GM20431 (cell line): ENCODE results near the gene CCDC169.

Experiments
- in situ Hi-C: fragments of 300-500 bp; cut with MseI, MboI; formaldehyde crosslinking; loops from one replicate; pipeline ENCODE4 v1.15.0; 2020; ENCODE audit warnings: low sequenced_read_pairs; ENCODE audit not compliant: unreplicated experiment

Gene CCDC169

DNA sequence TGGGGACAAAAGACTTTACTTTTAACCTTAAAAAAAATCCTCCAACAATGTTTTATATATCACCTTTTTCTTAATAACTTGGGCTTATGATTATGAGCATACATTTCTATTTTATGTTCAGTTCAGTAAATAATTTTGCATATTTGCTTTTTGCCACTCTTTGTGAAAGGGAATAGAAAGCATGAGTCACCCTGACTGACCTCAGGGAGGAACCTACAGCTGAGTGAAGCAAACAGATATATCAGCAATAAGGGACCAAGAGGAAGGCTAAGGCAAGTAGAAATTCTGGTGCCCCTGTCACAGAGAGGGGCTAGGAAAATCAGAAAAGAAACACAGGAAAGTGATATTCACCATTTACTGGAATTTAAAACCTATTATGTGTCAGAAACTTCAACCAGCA is 46.1 kb downstream of the CCDC169 start:
- in situ Hi-C loops = no loop called here

DNA sequence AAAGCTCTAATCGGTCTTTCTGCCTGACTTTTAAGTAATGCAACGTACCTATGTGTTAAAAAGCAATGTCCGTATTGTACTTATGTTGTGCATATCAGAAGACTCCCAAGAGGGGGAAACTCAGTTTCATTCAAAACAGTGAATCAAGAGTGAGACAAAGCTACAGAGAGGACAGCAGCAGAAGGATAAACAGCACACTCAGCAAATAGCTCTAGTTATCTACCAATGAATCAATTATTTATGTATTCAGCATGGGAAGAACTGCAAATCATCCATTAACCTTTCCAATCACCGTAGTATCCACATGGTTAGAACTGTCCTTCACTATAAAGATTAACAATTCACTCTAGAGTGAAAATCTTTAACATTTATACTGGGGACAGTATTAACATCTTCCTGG is 46.6 kb downstream of the CCDC169 start:
- in situ Hi-C loops = no loop called here

DNA sequence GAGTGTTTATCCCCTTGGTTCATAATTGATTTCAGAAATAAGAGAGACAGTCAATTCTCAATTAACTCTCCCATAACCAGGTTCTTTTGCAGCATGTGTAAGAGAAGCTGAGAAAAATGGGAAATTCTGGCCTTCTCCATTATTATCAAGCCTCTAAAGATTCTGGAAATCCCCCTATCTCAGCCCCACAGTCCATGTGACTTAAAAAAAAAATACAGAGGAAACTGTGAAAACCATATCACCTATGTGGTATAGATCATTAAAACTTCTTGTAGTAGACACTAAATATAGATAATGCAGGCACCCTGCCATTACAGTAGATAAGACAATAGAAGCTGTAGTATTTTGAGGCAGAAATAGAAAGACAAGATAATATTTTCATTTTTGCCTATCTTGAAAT is 48.9 kb downstream of the CCDC169 start:
- in situ Hi-C loops = no loop called here

- in situ Hi-C loops = no loop called here
Measured at GRCh38 chr13:36244990-36245389, 52.6 kb downstream of the CCDC169 start.

- in situ Hi-C loops = no loop called here
Measured at GRCh38 chr13:36244073-36244472, 53.5 kb downstream of the CCDC169 start.

DNA sequence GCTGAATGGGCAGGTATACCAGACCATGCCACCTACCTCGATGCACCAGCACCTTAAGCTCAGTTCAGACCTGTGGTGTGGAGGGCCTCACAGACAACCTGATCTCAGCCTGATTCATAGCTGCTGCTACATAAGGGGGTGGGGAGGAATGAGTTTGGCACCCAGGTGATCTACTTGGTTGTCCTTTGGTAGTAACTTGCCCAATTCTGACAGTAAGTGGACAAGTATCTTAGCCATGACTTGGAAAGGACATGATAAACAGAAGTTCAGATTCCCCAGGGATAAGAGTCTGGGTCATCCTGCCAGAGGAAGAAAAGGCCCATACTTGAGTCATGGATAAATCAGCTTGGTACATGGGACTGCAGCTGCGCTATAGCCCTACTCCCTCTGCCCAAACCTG is 54.9 kb downstream of the CCDC169 start:
- in situ Hi-C loops = no loop called here

DNA sequence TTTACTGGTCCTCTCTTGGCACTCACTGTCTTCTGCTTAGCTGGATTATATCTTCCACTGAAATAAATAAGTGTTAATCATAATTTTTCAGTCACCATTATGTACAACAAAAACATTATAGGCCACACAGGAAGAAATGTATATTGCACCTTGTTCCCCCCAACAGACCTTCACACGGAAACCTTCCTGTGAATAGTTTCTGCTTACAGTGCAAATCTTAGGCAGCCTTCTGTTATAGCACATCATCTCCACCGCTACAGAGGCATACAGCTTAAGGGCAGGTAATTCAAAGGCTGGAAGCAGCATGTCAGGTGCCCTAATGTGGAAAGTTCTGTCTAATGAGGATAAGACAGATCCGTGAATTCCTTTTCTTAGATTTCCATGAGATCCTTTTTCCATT is 66.4 kb downstream of the CCDC169 start:
- in situ Hi-C loops = no loop called here

DNA sequence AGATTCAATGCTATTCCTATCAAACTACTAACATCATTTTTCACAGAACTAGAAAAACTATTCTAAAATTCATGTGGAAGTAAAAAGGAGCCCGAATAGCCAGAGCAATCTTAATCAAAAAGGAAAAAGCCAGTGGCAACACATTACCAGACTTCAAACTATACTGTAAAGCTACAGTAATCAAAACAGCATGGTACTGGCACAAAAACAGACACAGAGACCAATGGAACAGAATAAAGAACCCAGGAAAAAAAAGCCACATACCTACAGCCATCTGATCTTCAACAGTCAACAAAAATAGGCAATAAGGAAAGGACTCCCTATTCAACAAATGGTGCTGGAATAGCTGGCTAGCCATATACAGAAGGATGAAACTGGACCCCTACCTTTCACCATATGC is 72.9 kb downstream of the CCDC169 start:
- in situ Hi-C loops = no loop called here

- in situ Hi-C loops = no loop called here
Measured at GRCh38 chr13:36219883-36220282, 77.7 kb downstream of the CCDC169 start.

DNA sequence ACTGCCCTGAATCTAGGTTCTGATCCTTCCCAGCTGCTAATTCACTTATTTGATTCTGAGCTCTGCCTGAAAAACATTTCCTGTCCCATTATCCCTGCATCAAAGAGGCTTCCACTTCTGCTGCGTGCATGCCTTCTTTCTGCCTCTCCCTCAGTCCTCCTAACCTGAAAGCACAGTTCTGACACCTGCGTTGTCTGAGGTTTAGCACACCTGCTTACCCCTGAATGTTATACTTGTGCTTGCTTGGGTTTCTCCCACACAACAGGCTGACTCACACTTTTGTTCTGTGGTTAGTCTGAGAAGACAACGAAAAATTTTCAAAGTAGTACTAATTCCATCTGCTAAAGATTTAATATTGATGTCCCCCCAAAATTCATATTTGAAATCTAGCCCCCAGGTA is 80.2 kb downstream of the CCDC169 start:
- in situ Hi-C loops = no loop called here

DNA sequence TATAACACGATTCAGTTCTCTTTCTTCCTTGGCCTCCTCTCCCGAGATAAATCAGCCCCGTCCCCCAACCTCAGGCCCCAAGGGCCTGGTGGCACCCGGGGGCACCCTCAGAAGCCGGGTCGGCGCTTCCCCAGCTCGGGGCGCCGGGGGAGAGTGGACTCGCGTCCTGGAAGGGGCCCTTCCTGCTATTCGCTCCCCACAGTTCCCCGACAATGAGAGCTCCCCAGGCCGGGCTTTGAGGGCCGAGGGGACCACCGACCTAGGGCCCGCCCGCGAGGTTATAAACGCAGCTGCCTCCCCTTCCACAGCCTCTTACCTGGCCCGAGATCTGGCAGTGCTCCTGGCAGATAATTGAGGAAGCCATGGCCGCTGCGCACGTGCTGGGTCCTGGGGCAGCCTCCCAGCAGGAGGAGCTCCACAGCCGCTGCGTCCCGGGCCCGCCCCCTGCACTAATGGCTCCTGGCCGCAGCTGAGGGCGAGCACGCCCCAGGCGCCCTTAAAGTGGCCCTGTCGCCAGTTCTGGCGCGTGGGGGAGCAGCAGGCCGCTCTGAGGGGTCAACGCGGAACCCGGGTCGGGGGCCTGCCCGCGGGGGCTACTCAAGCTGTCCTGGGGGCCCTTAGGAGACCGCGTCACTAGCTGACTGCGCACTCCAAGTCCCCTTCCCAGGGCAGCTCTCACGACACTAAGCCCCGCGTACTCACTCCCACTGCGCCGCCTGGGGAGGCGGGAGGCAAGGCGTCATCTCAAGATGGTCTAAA is 83.3 kb downstream of the CCDC169 start, which contains the start of gene SOHLH2:
Gene SOHLH2 (minus strand): TSS at position 394 of the 759 bp plus-strand sequence. CDS start 30 bp downstream, at position 364.
- in situ Hi-C loops = no loop called here

DNA sequence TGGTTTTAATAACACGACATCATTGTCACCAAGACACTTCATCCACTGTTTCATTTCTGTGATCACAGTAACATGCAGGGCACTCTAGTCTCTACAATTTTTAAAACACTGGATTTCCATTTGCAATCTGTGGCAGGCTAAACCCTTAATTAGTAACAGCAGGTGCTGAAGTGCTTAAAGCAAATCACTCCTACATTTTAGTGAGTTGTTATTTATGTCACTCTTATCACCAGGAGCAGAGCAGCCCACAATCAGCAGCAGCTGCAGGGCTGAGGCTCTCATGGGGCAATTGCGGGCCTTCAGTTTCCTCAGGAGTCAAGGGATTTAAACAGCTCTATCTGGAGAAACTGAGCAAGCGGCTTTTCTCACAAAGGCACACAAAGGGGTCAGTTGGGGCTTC is 84.8 kb downstream of the CCDC169 start:
- in situ Hi-C loops = no loop called here

- in situ Hi-C loops = no loop called here
Measured at GRCh38 chr13:36211567-36211966, 86.0 kb downstream of the CCDC169 start.

DNA sequence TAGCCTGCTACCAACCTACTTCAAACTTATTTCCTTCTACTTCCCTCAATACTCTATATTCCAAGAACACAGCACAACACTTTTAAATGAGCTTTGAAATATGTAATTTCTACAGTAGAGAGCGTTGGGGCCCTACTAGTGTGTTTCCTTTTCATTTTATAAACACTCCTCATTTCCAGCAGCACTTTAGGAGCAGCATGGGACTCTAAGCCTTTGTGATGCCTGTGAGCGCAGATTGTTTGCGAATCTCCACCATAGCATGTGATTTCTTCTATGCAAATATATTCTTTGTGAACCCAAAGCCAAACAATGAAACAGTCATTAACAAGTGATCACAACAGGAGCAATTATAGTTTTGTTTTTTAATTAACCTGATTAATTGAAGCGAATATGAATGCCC is 86.9 kb downstream of the CCDC169 start:
- in situ Hi-C loops = no loop called here

- in situ Hi-C loops = no loop called here
Measured at GRCh38 chr13:36207672-36208071, 89.9 kb downstream of the CCDC169 start.

GRCh38 chr13:36193151-36193855 is 104.3 kb downstream of the CCDC169 start:
- in situ Hi-C loops = no loop called here

- in situ Hi-C loops = no loop called here
Measured at GRCh38 chr13:36192166-36192565, 105.4 kb downstream of the CCDC169 start.

GRCh38 chr13:36190771-36191170 is 106.8 kb downstream of the CCDC169 start:
- in situ Hi-C loops = no loop called here

DNA sequence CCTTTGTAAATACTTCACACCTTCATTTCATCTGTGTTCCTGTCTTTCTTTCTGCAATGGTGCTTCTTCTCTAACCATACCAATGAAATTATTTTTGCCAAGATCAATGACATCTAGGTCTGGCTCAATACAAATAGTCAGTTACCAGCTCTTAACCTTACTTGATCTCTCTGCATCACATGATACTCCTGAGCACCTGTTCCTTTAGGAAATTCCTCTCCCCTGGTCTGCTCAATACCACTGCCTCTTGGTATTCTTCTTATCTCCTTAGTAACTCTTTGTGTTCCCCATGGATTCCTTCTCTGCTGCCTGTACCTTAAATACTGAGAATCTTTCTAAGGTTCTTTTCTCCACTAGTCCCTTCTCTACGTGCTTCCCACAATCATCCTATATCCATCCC is 109.2 kb downstream of the CCDC169 start:
- in situ Hi-C loops = no loop called here

- in situ Hi-C loops = no loop called here
Measured at GRCh38 chr13:36183901-36184300, 113.7 kb downstream of the CCDC169 start.
